ENCODE data around the gene MLH3.

- TF ChIP-seq POLR2AphosphoS5 (IDR thresholded peaks at IDR 0.05; ENCODE audit: low read depth, low read length) (no peak), SIN3A (IDR thresholded peaks at IDR 0.05; ENCODE audit: borderline replicate concordance, insufficient read depth, low read length) (no peak)
Measured at GRCh38 chr14:74965486-74966153, 85.6 kb downstream of the MLH3 start.
